ENCODE measurements around the gene PREB.

The PREB gene

DNA sequence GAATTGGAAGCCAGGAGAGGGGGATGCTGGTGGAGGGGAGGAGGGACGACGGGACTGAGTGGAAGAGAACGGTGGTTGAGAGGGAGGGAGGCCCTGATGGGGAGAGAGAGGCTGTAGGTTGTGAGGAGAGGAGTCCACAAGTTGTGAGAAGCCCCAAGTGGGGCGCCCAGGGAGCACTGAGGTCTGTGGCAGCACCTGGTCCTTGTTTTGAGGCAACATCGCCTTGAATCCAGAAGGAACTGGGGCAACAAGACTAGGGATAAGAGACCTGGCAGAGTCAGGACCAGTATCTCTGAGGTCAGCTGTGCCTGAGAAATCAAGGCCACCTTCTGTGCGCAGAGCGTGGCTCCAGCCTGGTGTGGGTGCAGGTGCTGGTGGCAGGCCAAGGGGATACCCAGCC lies 3.7 kb upstream of the PREB start:
- H3K27ac ChIP-seq, result no peak overlapping the region
- peaks cover 1% of the 10 kb centered on the region; the same call in 1 of the 2 replicates for H3K36me3 ChIP-seq
- no peak overlapping the region for H3K4me2 ChIP-seq
- H3K4me3 ChIP-seq, result no peak overlapping the region
- no peak overlapping the region for H3K9ac ChIP-seq
- H4K20me1 ChIP-seq, result peaks cover 11% of the 10 kb centered on the region
- no peaks in the 10 kb centered on the region for H3K9me3 ChIP-seq
- H3K27me3 ChIP-seq, result no peaks in the 10 kb centered on the region
- no peak for TF ChIP-seq Cebpa-rat (IDR thresholded peaks at IDR 0.05)
- H3K4me1 ChIP-seq, result peaks cover 23% of the 10 kb centered on the region

DNA sequence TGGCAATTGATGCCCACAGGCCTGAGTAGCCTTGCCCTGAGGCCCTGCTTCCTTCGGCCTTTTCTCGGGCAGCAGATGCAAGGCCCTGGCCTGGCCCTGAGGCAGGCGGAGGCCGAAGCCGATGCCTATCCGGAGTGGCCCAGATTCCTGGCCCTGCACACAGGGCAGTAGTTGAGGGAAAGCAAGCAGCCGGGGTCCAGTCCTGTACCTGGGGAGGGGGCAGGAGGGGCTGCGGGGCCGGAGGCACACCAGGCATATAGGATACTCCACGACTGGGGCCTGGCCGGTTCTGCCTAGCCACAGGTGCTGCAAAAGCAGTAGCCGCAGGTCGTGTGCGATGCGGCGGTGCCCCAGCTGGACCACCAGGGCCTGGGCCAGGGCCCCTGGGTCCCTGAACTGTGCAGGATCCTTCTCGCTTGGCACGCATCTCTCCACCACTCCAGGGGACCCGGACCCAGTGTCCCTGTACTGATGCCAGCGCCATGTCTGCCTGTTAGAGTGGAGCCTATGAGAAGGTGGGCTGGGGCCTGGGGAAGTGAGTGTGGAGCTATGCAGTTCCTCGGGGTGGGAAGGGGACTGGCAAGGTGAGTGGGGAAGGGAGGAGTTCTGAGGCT lies 3.0 kb upstream of the PREB start:
- Histone ChIP-seq H3K9me3 (no peaks in the 10 kb centered on the region), H4K20me1 (peaks cover 18% of the 10 kb centered on the region), H3K4me1 (peaks cover 29% of the 10 kb centered on the region), H3K36me3 (peaks cover 8% of the 10 kb centered on the region), H3K27ac (no peak overlapping the region), H3K27me3 (no peaks in the 10 kb centered on the region), H3K4me3 (no peak overlapping the region), H3K9ac (no peak overlapping the region), H3K4me2 (no peak overlapping the region)
- no peak for TF ChIP-seq Cebpa-rat (IDR thresholded peaks at IDR 0.05)

DNA sequence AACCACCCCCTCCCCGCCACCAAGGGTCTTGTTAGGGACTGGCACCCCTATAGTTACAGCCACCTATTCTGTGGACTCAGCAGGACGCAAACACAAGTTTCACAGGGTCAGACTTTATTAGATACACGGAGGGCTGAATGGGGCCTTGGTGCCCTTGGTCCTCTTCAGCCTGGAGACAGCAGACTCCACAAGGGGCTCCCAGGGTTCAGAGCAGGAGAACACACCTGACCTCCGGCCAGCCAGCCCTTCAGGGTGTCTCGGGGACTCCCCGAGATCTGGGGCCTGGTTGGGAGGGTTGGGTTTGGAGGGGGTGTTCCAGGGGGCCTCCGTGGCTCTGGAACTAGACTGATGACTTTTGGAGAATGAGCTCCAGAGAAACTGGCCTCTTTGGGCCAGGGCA lies 2.3 kb upstream of the PREB start:
- peaks cover 15% of the 10 kb centered on the region for H3K36me3 ChIP-seq
- H3K27ac ChIP-seq, result no peak overlapping the region
- H3K4me2 ChIP-seq, result no peak overlapping the region
- H4K20me1 ChIP-seq, result peaks cover 24% of the 10 kb centered on the region
- no peak for TF ChIP-seq Cebpa-rat (IDR thresholded peaks at IDR 0.05)
- H3K4me3 ChIP-seq, result no peak overlapping the region
- H3K9me3 ChIP-seq, result no peaks in the 10 kb centered on the region
- H3K27me3 ChIP-seq, result no peaks in the 10 kb centered on the region
- H3K4me1 ChIP-seq, result peaks cover 29% of the 10 kb centered on the region
- H3K9ac ChIP-seq, result no peak overlapping the region

DNA sequence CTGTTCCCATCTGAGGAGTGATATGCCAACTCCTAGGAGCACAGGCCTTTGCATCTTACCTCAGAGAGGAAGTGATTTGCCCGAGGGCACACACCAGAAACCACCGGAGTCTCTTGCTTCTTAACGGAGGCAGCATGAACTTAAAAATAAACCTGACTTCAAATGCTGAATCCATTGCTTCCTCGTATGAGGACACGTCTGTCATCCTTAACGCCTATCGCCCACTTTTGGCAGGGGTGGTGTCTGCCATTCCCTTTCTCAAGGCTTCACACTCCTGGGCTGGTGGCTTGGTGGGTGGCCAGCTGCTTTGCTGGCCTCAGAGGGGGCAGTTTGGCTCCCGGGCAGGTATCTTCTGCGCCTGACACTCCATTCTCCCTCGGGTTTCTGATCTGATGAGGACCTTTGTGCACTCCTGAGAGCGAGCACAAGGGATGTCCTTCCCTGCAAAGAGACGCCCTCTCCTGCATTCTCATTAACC lies 1.1 kb upstream of the PREB start:
- H3K4me1 ChIP-seq, result peaks cover 29% of the 10 kb centered on the region

DNA sequence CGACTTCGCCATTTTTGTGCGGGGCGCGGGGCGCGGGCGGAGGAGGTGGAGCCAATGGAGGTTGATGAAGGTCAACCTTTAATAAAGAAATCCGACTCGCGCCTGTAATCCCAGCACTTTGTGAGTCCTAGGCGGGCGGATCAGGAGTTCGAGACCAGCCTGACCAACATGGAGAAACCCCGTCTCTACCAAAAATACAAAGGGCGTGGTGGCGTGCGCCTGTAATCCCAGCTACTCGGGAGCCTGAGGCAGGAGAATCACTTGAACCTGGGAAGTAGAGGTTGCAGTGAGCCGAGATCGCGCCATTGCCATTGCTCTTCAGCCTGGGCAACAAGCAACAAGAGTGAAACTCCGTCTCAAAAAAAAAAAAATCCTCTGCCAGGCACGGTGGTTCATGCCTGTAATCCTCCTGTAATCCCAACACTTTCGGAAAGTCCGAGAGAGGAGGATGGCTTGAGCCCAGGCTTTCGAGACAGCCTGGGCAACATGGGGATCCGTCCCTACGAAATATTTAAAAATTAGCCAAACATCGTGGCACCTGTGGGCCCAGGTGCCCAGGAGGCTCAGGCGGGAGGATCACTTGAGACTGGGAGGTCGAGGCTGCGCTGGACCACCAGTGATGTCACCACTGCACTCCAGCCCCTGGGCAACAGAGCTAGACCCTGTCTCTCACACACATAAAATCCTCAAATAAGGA lies 493 bp upstream of the PREB start:
- no peak overlapping the region for H3K9ac ChIP-seq
- H3K27ac ChIP-seq, result peak overlapping the region; percentile 61; the same call in 1 of the 2 replicates
- peak overlapping the region; percentile 73 for H3K4me2 ChIP-seq
- no peak for TF ChIP-seq Cebpa-rat (IDR thresholded peaks at IDR 0.05)
- no peaks in the 10 kb centered on the region for H3K9me3 ChIP-seq
- peaks cover 29% of the 10 kb centered on the region for H3K4me1 ChIP-seq
- H3K36me3 ChIP-seq, result peaks cover 33% of the 10 kb centered on the region
- H3K27me3 ChIP-seq, result no peaks in the 10 kb centered on the region
- peaks cover 43% of the 10 kb centered on the region for H4K20me1 ChIP-seq
- H3K4me3 ChIP-seq, result peak overlapping the region; percentile 98

More for the DNA sequence above, 1.1 kb upstream of the PREB start:
- Histone ChIP-seq H3K9ac (no peak overlapping the region), H3K9me3 (no peaks in the 10 kb centered on the region), H3K27me3 (no peaks in the 10 kb centered on the region), H3K27ac (peak overlapping the region; percentile 61), H3K36me3 (peaks cover 27% of the 10 kb centered on the region), H4K20me1 (peaks cover 37% of the 10 kb centered on the region), H3K4me3 (no peak overlapping the region), H3K4me2 (peak overlapping the region; percentile 73)
- no peak for TF ChIP-seq Cebpa-rat (IDR thresholded peaks at IDR 0.05)

DNA sequence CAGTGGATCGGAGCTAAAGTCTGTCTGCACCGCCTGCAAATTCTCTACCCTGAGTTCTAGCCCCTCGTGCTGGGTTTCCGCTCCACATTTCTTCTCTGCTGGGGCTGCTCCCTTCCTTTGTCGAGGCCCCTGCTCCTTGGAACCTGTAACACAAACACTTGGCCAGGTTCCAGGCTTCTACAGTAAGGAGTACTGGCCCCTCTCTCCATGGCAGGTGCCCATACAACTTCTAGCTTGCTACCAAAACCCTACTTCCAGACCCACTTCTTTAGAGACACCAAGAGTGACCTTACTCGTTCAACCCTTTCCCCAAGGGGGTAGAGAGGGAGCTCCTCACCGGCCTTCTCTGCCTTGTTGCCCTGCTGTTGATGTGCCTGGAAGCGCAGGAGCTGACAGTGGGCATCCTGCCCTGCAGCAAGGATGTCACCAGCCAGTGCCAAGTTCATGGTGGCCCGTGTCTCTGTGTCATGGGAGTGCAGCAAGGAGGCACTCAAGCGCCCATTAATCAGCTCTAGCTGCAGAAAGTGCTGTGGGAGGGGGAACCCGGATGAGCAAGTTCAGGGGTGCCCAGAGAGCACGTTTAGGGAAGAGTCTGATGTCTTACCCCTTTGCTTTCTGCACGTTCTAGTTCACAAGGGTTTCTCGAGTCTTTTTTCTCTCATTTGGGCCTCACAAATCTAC lies 1.1 kb downstream of the PREB start:
- peaks cover 55% of the 10 kb centered on the region for H4K20me1 ChIP-seq
- H3K9me3 ChIP-seq, result no peaks in the 10 kb centered on the region
- peak overlapping the region; percentile 98 for H3K4me3 ChIP-seq
- H3K27me3 ChIP-seq, result no peaks in the 10 kb centered on the region
- H3K4me2 ChIP-seq, result peak overlapping the region; percentile 97
- peak overlapping the region; percentile 89 for H3K27ac ChIP-seq
- H3K9ac ChIP-seq, result peak overlapping the region; percentile 95
- no peak for TF ChIP-seq Cebpa-rat (IDR thresholded peaks at IDR 0.05)
- H3K4me1 ChIP-seq, result peaks cover 29% of the 10 kb centered on the region
- peaks cover 49% of the 10 kb centered on the region for H3K36me3 ChIP-seq

DNA sequence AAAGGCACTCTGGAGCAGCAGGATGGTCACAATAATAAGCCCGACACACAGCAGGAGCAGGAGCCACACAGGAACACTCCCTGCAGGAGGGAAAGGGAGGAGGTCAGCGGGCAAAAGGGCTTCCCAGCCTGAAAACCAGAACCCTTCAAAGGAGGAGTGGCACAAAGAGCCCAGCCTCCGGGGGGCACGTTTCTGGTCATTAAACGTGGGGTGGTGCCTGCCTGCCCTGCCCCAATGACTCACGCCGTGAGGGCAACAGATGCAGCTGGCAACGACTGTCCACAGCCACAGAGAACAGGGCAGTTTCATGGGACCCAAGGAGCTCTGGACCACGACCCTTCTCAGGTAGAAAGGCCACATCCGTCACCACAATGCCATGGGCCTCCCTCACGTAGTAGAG lies 3.0 kb downstream of the PREB start:
- peaks cover 29% of the 10 kb centered on the region for H3K4me1 ChIP-seq
- H3K27ac ChIP-seq, result no peak overlapping the region
- H4K20me1 ChIP-seq, result peaks cover 55% of the 10 kb centered on the region
- H3K27me3 ChIP-seq, result no peaks in the 10 kb centered on the region
- H3K4me2 ChIP-seq, result no peak overlapping the region
- TF ChIP-seq Cebpa-rat (IDR thresholded peaks at IDR 0.05), result no peak
- H3K9me3 ChIP-seq, result no peaks in the 10 kb centered on the region
- H3K9ac ChIP-seq, result no peak overlapping the region
- no peak overlapping the region for H3K4me3 ChIP-seq
- peaks cover 51% of the 10 kb centered on the region for H3K36me3 ChIP-seq

DNA sequence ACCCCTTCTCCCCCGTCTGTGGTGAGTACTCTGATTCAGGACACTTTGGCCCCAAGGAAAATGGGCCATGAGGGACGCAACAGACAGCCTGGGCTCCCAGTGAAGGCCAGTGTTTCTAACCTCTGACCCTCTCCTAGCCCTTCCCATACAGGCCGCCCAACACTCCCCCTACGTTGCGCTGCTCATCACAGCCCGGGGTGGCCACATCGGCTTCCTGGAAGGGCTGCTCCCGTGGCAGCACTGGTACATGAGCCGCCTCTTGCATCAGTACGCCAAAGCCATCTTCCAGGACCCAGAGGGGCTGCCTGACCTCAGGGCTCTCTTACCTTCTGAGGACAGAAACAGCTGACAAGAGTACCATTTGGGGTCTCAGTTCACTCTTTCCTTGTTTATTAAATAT lies 4.0 kb downstream of the PREB start:
- Histone ChIP-seq H3K27me3 (no peaks in the 10 kb centered on the region), H3K27ac (no peak overlapping the region), H3K36me3 (peaks cover 51% of the 10 kb centered on the region), H3K4me1 (peaks cover 21% of the 10 kb centered on the region), H3K4me3 (no peak overlapping the region), H3K9ac (no peak overlapping the region), H3K9me3 (no peaks in the 10 kb centered on the region), H4K20me1 (peaks cover 55% of the 10 kb centered on the region), H3K4me2 (no peak overlapping the region)
- TF ChIP-seq Cebpa-rat (IDR thresholded peaks at IDR 0.05), result no peak

DNA sequence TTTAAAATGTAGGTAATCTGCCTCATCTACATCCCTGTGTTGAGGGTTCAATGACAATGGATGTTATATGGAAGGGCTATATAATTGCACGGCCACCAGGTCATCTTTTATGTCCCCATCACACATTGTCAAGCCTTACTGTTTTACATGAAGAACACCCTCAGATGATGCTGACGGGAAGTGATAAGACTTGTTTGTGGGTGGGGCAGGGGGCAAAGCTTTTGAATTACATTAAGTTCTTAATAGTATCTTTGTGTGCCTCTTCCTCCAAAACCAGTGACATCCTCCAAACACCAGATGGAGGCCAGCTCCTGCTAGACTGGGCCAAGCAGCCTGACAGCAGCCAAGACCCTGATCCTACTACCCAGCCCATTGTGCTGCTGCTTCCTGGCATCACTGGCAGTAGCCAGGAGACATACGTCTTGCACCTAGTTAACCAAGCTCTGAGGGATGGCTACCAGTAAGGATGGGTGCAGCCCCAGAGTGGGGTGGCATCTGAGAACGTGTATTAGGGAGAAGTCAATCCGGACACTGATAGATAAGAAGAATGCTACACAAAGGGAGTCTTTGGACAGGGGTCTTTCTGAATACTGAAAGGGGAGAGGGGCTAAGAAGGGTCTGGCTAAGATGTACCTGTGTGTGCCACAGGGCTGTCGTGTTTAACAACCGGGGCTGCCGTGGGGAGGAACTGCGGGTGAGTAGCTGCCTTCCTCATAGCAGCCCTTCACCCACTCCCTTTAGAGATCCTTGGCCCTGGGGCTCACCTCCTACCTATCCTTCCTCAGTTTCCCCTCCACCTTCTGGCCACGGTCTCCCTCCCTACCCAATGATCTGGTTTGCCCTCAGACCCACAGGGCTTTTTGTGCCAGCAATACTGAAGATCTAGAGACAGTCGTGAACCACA lies 5.5 kb downstream of the PREB start:
- Histone ChIP-seq H3K9ac (no peak overlapping the region), H3K27me3 (peaks cover 10% of the 10 kb centered on the region), H3K36me3 (peaks cover 51% of the 10 kb centered on the region), H3K4me3 (no peak overlapping the region), H3K9me3 (no peaks in the 10 kb centered on the region), H3K4me1 (peaks cover 13% of the 10 kb centered on the region), H4K20me1 (peaks cover 52% of the 10 kb centered on the region), H3K27ac (no peak overlapping the region), H3K4me2 (no peak overlapping the region)
- TF ChIP-seq Cebpa-rat (IDR thresholded peaks at IDR 0.05), result no peak

Measured in BLaER1 (cell line).